HG02840 (cell line): Measurements from ENCODE around the gene PIH1D1.

ENCODE experiments used
- ATAC-seq: cut with Tn5 transposase; IDR thresholded peaks from one replicate; pipeline ENCODE4 v1.9.1; 2021; ENCODE audit warnings: mild to moderate bottlenecking, moderate library complexity, moderate number of reproducible peaks; ENCODE audit not compliant: unreplicated experiment, low FRiP score

The PIH1D1 gene

DNA sequence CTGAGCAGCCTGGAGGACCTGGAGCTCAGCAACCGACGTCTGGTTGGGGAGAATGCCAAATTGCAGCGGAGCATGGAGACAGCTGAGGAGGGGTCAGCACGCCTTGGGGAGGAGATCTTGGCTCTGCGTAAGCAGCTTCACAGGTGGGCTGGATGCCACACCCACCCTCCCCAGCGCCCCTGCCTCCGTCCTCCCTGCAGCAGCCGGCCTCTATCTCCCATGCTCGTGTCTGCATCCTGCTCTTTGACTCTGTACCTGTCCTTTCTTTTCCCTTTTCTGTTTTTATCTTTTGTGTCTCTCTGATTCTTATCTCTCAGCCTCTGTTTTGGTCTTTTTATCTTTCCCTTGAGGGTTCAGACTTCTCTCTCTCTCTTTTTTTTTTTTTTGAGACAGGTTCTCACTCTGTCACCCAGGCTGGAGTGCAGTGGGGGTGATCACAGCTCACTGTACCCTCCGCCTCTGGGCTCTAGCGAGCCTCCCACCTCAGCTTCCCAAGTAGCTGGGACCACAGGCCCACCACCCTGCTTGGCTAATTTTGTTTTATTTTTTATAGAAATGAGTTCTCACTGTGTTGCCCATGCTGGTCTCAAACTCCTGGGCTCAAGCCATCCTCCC, 53.5 kb downstream of the PIH1D1 start:
- ATAC-seq: no peak

DNA sequence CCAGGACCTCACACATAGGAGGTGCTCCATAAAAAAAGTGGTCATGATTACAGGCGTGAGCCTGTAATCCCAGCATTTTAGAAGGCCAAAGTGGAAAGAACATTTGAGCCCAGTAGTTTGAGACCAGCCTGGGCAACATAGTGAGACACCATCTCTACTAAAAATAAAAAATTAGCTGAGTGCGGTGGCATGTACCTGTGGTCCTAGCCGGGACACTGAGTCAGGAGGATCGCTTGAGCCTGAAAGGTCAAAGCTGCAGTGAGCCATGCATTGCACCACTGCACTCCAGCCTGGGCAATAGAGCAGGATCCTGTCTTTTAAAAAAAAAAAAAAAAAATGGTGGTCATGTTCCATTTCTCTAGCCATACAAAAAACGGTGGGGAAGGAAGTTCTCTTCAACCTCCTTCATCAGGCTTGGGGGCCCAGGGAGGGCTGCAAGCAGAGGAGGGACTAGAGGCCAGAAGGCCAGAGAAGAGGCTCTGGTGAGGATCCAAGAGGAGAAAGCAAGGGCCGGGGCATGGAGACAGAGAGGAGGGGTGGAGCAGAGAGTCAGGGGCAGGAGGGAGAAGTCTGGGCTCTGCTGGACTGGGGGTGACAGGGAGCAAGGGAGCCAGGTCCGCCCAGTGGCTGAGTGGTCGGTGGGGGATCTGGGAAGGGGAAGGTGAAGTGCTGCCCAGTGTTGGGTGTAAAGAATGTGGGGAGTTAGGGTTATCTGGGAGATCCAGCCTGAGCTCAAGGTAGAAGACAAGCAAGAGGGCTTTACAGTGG, 54.7 kb downstream of the PIH1D1 start:
- ATAC-seq: no peak
